ENCODE measurements around the gene AFDN. TPM values are rescaled to one million over a fixed set of nuclear protein-coding genes. Genes with fewer than 3 reads are reported as not detected.

AFDN gene
- total RNA-seq, 2 donors from 2014 or later: 53.9 to 57.1 TPM

GRCh38 chr6:168018664-168019063 is 192.0 kb downstream of the AFDN start:
- intact Hi-C loops (cut with DNase I): no loop called here
- ATAC-seq (no peak), DNase-seq (no peak)

- no peak for ATAC-seq
- intact Hi-C loops (cut with DNase I): no loop called here
- no peak for DNase-seq
Observed at GRCh38 chr6:168020242-168020641, 193.5 kb downstream of the AFDN start.

GRCh38 chr6:168021581-168021980 is 194.9 kb downstream of the AFDN start:
- ATAC-seq (no peak), DNase-seq (no peak)
- intact Hi-C loops (cut with DNase I): no loop called here

Other genes with a start within 250 kb of the AFDN start
- gene KIF25, start 170.8 kb downstream of the AFDN start, total RNA-seq: under 1 TPM; 0.34 to 0.44 TPM

Measured in left cardiac atrium (tissue), 4 donors.